Astrocyte of the cerebellum (primary cell): ENCODE data around the gene CHPF.

ENCODE experiments used
- DNase-seq: peaks from one replicate; pipeline ENCODE4 v3.0.0-alpha.2; 2011; ENCODE audit warnings: low read depth
- H3K4me3 ChIP-seq: 2 replicates; pipeline ENCODE4 v1.5.1; 2011; ENCODE audit warnings: mild to moderate bottlenecking, low read depth, low read length, moderate library complexity
- CTCF ChIP-seq: IDR thresholded peaks from 2 replicates; pipeline ENCODE4 v1.5.1; 2012; ENCODE audit warnings: low read length, low read depth, moderate library complexity, mild to moderate bottlenecking; ENCODE audit errors: missing control alignments
- in situ Hi-C: cut with HindIII; loops from 2 replicates; pipeline ENCODE4 v1.10.0; 2017; ENCODE audit warnings: low sequenced_read_pairs

The CHPF gene

GRCh38 chr2:219509780-219510511 lies 33.7 kb downstream of the CHPF start:
- DNase-seq = no peak
- in situ Hi-C loops = no loop called here
- peak; percentile 81 for TF ChIP-seq CTCF
- no peak overlapping the region for H3K4me3 ChIP-seq

DNA sequence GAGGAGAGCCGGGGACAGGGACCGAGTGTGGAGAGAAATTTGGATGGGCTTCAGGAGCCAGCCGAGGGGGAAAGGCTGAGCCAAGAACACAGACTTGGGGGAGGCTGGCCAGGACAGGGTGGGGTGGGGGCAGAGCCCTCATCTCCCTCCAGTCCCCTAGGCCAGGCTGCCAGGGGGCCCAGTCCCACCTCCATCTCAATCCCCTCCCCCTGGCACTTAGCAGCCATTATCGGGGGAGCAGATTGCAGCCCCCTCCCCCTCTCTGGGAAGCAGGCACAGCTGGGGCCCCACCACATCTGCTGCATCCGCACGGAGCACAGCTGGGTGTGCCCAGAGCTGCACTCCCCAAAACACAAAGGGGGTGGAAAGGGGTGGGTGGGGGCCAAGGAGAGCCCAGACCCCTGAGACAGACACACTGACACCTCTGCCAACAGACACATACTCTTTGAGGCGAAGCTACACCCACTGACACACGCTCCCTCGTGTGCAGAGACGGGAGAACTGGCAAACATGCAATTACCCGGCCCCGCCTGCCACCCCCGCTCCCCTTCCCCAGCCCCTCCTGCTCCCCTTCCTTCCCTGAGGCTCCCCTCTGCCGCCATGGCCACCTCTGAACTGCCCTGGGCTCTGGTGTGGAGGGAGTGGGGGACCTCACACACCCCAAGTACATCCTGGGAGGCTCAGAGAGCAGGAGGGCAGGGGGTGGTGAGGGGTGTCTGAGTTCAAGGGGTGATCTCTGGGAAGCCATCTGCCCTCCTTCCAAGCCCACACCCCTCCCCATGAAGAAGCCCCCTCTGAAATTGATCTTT lies 34.4 kb downstream of the CHPF start:
- DNase-seq = no peak
- in situ Hi-C loops = no loop called here
- H3K4me3 ChIP-seq = no peak overlapping the region
- TF ChIP-seq CTCF = no peak

DNA sequence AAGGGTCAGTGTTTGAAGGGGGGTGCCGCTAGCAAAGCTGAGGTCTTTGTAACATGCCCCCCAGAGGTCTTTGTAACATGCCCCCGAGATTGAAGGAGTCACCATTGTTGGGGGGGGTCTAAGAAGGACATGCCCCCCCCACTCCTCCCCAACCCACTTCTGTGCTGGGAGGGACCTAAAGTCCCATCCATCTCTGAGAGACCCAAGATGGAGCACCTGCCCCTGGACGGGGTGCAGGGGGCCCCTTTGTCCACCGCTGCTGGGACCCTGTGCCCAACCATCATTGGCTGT lies 35.2 kb downstream of the CHPF start:
- no peak for DNase-seq
- H3K4me3 ChIP-seq = no peak overlapping the region
- TF ChIP-seq CTCF = no peak
- in situ Hi-C loops = no loop called here

DNA sequence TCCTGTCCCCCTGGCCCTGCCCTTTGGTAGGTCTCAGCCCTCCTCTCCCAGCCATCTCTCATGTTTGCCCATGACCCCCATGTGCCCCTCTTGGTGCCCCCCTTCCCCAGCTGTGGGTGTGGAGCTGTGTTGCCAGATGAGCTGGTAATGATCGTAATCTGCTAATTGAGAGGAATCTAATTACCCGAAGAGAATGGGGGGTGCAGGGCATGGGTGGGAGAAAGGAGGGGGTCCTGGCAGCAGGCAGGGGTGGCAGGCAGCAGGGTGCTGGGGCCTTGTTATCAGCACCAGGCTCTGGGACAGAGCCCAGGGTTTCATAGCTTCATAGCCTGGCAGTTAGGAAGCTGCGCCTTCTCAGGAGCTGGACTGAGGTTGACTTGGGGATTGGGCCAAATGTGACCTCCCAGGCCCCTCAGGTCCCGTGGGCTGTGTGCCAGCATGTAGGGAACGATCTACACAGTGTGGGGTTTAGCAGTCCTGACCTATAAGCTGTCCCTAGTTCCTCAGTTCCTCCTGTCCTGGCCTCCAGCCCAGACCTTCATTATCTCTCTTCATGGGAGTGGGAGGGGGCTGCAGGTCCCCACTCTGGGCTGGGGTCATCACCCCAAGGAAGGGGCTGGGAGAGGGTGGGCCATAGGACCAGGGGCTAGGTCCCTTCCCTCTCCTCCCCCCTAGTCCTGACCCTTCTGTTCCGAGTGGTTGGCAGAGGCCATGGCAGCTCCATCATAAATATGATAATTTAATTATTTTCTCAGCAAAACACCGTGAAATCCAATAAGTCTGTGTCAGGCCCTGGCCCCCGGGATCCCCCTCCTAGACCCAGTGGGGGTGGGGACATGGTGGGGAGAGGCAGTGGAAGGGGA lies 35.8 kb downstream of the CHPF start:
- no peak for DNase-seq
- TF ChIP-seq CTCF = no peak
- H3K4me3 ChIP-seq = no peak overlapping the region
- in situ Hi-C loops = no loop called here

DNA sequence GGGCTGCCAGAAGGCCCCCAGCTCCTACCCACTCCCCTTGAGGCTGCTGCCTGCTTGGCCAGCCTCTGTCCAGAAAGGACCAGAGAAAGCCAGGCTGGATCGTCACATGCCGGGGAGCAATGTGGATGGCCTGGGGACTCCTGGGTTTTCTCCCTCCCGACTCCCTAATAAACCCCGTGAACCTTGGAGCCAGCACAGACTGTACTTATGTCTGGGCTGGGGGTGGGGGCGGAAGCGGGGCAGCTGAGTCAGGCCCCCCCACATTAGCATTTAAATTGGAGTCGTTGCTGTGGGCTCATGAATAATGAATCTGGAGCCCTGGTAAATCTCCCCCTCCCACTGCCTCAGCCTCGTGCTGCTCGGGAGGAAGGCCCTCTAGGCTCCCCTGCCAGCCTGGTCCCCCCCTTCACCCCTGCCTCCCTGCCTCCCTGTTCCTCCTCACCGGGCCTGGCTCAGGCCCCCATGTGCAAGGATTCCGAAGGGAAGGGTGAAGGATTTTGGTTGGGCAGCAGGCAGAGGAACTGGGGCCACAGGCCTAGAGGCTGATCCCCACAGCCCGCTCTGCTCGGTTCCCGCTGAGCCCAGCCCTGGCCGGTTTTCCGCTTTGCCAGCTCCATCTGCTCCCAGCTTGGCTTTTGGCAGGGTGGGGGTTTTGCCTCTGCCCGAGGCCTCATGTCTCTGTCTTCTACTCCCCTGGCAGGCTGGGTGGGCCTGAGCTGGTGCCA lies 36.6 kb downstream of the CHPF start:
- in situ Hi-C loops = no loop called here
- DNase-seq = no peak
- no peak for TF ChIP-seq CTCF
- H3K4me3 ChIP-seq = no peak overlapping the region
